HG02938 (cell line): ENCODE data around the gene GDPD4.

ENCODE experiments used
- ATAC-seq: cut with Tn5 transposase; IDR thresholded peaks from one replicate; pipeline ENCODE4 v1.9.1; 2021; ENCODE audit warnings: mild to moderate bottlenecking, moderate library complexity; ENCODE audit not compliant: unreplicated experiment

GDPD4 gene

GRCh38 chr11:77207019-77207485 lies 94.4 kb downstream of the GDPD4 start:
- ATAC-seq: no peak

DNA sequence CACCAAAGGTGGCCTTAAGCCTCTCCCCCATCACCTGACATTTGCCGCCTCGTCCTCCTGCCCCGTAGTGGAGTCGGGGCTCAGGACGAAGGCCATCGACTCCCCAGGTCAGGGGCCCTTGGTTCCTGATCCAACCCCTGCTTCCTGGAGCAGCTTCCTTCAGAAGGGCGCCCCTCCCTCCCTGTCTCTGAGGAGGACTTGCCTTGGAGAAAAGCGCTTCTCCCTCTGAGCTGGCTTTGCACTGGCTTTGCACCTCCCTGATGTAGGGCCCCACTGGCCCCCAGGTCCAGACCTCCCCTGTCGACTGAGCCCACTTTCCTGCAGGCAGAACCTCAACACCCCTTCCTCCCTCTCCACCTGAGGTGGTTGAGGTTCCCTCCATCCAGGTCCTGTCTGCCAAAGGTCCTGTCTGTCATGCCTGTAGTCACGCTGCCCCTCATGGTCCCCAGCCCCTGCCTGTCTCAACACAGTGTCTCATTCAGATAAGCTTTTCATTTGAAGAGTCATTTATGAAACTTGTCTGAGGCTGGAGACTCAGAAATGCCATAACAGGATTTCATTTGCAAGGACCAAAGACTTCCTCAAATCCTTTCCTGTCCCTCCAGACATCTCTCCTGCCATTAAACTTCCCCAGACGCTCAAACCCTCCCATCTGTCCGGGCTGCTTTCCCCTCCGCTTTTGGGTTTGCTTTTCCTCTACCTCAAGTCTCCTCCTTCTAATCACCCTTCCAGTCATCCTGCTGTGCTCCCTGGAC lies 95.0 kb downstream of the GDPD4 start:
- no peak for ATAC-seq

GRCh38 chr11:77205467-77206263 lies 95.8 kb downstream of the GDPD4 start:
- no peak for ATAC-seq

DNA sequence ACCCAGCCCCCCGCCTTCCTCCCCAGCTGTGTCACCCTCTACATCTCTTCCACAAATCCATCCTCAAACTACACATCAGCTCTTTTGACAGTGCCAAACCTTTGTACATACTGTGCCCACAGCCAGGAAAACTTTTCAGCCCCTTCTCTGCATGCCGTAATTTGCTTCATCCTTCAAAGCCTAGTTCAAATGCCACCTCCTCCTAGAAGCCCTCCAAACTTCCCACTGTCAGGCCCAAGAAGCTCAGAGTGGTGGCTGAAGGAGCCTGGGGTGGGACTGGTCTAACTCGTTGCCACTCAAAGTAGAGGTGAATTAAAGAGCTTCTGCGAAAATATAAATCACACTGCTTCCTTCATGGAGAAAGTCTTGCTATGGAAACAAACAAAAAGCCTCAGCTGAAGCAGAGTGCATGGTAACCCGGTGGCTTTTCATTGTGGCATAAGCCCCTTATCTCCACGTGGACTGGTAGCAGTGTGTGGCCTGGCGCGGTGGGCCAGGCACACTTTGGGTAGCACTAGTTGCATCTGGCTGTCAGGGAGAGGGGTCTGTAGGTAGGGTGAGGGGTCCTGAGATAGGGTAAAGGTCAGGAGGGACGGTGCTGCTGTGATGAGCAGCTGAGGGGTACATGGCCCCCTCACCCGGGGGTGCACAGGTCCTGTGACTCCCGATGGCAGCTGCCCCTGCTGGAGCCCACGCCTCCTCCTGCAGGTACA lies 96.6 kb downstream of the GDPD4 start:
- ATAC-seq: no peak

- ATAC-seq: no peak
These were observed 97.4 kb downstream of the GDPD4 start for GRCh38 chr11:77203901-77204753.

- ATAC-seq: no peak
These were observed 98.3 kb downstream of the GDPD4 start for GRCh38 chr11:77202941-77203900.

GRCh38 chr11:77201991-77202841 lies 99.3 kb downstream of the GDPD4 start:
- no peak for ATAC-seq

DNA sequence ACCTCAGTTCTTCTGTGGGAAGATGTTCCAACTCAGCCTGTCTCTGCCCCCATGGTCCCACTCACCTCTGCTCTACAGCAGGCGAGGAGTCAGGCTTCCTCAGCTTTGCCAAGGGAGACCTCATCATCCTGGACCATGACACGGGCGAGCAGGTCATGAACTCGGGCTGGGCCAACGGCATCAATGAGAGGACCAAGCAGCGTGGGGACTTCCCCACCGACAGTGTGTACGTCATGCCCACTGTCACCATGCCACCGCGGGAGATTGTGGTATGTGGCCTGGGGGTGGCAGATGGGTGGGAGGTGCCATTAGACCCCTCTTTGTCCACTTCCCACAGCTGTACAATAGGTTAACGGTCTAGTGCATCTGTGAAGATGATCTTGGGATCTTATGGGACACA lies 100.1 kb downstream of the GDPD4 start:
- ATAC-seq: no peak

- no peak for ATAC-seq
These were observed 100.9 kb downstream of the GDPD4 start for GRCh38 chr11:77200351-77201268.

DNA sequence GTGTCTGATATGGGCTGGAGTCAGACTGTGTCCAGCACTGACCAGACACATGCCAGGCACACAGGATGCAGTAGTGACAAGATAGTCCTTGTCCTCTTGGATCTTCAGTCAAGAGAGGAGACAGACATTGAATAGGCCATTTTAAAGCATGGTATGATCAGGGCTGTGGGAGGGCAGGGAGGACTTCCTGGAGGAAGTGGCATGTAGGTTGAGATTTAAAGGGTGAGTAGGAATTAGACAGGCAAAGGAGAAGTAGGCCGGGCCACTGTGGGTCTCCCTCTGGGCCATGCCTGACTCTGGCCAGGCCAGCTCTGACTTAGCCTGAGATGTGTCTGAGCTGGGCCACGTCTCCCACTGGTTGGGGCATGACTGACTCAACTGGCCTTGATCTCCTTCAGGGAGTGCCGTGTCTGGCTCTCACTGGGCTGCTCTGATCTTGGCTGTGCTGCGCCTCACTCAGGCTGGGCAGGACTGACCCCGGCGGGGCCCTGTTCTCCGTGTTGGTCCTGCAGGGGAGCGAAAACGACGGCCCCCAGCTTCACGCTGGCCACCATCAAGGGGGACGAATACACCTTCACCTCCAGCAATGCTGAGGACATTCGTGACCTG lies 102.2 kb downstream of the GDPD4 start:
- no peak for ATAC-seq

DNA sequence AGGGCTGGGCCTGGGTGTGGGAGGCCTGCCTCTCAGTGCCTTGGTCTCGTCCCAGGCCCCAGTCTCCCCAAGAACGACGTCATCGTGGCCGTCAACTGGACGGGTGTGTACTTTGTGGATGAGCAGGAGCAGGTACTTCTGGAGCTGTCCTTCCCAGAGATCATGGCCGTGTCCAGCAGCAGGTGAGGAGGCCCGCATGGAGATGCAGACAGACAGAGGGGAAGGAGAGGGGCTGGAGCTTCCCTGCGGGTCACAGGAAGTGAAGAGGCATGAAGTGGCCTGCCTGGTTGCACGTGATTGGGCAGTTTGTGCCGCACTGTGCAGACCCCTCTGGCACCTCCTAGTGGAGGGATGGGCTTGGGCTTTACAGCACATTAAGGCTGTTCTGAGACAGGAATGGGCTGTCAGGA lies 103.0 kb downstream of the GDPD4 start:
- no peak for ATAC-seq

DNA sequence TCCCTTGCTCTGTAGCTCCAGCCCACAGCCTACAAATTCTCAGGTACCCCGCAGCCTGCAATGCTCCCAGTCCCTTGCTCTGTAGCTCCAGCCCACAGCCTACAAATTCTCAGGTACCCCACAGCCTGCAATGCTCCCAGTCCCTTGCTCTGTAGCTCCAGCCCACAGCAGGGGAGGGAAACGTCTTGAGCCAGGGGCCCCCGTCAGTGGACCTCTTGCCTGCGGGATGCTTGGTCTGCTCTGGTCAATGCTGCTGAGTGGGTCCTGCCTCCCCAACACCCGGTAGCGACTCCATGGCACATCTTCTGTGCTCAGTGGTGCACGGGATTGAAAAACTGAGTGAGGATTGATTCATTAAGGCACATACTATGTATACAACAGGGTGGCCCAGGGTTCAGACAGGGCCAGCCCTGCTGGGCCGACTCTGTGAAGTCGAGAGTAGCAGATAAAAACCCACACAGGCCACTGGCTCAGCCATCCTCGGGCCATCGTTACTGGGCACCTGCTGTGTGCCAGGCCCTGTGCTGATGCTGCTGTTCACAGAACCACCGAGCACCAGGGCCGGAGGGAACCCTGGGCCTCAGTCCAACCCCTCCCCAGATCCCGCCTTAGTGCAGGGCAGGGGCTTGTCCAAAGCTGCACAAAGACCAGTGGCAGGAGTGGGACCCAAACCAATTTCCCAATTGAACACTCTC lies 103.7 kb downstream of the GDPD4 start:
- ATAC-seq: no peak

- ATAC-seq: no peak
These were observed 104.5 kb downstream of the GDPD4 start for GRCh38 chr11:77196961-77197360.

DNA sequence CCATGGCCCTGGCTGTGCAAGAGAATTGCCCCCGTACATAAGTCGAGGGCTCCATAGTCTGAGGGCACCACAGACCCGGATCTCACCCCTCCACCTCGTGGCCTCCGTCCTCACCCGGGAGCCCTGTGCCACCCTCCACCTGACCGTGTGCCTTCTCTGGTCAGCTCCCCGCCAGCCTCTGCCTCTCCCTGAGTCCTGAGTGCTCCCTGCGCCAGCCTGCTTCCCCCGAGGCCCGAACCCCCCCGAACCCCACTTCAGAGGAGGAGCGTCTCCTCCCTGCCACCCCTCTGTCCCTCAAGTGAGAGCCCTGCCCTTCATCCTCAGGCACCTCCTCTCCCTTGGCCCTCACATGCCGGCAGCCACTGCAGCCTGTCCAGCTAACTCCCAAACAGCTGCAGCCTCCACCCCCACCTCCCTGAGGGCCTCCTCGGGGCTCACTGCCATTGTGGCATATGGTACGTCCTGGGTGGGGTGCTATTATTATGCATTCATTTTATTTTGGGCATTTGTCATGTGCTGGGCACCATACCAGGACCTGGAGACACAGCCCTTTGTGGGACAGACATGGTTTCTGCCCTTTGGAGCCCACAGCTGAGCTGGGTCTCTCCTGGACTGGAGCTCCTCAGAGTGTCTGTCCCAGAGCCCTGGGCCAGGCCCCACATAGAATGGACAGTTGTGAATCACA lies 106.3 kb downstream of the GDPD4 start:
- ATAC-seq: no peak

GRCh38 chr11:77193911-77194830 lies 107.3 kb downstream of the GDPD4 start:
- no peak for ATAC-seq
